GM04504 (cell line): Measurements from ENCODE around the gene MRPL12.

ENCODE experiments used
- DNase-seq: peaks from one replicate; pipeline ENCODE4 v3.0.0-alpha.2; 2012; ENCODE audit warnings: low read depth

The MRPL12 gene

GRCh38 chr17:81701288-81702071, 1.7 kb upstream of the MRPL12 start:
- no peak for DNase-seq

GRCh38 chr17:81703747-81704654, 834 bp downstream of the MRPL12 start:
- no peak for DNase-seq

GRCh38 chr17:81705518-81706231, 2.5 kb downstream of the MRPL12 start:
- DNase-seq = no peak

- no peak for DNase-seq
These were observed 3.1 kb downstream of the MRPL12 start for GRCh38 chr17:81706232-81706611.

GRCh38 chr17:81706757-81707624, 3.8 kb downstream of the MRPL12 start:
- no peak for DNase-seq

- no peak for DNase-seq
These were observed 4.8 kb downstream of the MRPL12 start for GRCh38 chr17:81707725-81708646.

- DNase-seq = no peak
These were observed 5.6 kb downstream of the MRPL12 start for GRCh38 chr17:81708739-81709185.

- DNase-seq = no peak
These were observed 7.5 kb downstream of the MRPL12 start for GRCh38 chr17:81710514-81711308.

GRCh38 chr17:81711814-81712467, 8.8 kb downstream of the MRPL12 start, which contains the start of gene SLC25A10:
TSS of gene SLC25A10 (plus strand) at chr17:81712284. CDS start at chr17:81712427, 143 bp downstream.
- DNase-seq = peak; percentile 41

GRCh38 chr17:81712468-81713003, 9.4 kb downstream of the MRPL12 start:
- DNase-seq = no peak

- no peak for DNase-seq
These were observed 9.9 kb downstream of the MRPL12 start for GRCh38 chr17:81713004-81713555.

- DNase-seq = no peak
These were observed 10.6 kb downstream of the MRPL12 start for GRCh38 chr17:81713556-81714411.

- no peak for DNase-seq
These were observed 11.4 kb downstream of the MRPL12 start for GRCh38 chr17:81714412-81715106.

- no peak for DNase-seq
These were observed 12.1 kb downstream of the MRPL12 start for GRCh38 chr17:81715107-81715871.

- DNase-seq = no peak
These were observed 12.9 kb downstream of the MRPL12 start for GRCh38 chr17:81715872-81716673.
